ENCODE measurements around the gene PRKAG1. TPM values are rescaled to one million over a fixed set of nuclear protein-coding genes. Genes with fewer than 3 reads are reported as not detected.

The PRKAG1 gene
- total and polyA plus RNA-seq, 8 donors, result 48.4 to 81.8 (median 78.3) TPM

DNA sequence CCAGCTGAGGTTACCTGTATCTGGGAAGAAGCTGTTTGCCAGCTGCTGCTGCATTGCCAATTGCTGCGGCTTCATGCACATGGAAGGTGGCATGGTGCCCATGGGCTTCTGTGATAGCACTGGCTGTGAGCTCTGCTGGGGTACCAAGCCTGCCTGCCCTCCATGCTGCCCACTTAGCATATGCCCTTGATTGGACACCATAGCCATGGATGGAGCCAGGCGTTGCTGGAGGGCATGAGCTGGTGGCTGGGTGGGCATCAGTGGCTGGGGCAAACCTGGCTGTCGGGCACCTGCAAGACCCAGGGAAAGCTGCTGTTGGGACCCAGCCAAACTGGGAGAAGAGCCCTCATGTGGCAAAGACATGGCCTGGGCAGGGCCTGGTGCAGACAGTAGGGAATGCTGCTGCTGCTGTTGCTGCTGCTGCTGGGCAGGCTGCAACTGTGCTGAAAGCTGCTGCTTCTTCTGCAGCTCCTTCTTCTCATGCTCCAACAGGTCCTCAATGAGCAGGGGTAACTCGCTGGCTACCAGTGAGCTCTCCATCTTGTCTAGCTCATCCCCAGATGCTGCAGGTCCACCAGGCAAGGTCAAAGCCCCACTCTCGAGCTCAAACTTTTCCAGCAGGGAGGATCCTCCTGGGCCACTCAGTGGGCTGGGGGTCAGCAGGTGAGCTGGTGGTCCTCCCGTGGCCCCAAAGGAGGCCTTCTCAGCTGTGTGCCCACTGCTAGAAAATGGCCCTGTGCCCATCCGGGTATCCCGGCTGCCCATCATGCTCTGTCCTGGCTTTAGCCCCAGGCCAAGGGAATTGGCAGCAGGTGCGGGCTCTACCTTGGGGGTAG lies 18.8 kb upstream of the PRKAG1 start:
- peaks cover 0 to 100% of the 10 kb centered on the region in 2 donors for H3K36me3 ChIP-seq
- no peak for ATAC-seq
- H3K4me3 ChIP-seq, result no peak overlapping the region
- H3K27ac ChIP-seq, result no peak overlapping the region
- no peaks in the 10 kb centered on the region for H3K9me3 ChIP-seq
- no peaks in the 10 kb centered on the region for H3K27me3 ChIP-seq
- H3K4me1 ChIP-seq, result no peaks in the 10 kb centered on the region
- TF ChIP-seq, protein P1, sequence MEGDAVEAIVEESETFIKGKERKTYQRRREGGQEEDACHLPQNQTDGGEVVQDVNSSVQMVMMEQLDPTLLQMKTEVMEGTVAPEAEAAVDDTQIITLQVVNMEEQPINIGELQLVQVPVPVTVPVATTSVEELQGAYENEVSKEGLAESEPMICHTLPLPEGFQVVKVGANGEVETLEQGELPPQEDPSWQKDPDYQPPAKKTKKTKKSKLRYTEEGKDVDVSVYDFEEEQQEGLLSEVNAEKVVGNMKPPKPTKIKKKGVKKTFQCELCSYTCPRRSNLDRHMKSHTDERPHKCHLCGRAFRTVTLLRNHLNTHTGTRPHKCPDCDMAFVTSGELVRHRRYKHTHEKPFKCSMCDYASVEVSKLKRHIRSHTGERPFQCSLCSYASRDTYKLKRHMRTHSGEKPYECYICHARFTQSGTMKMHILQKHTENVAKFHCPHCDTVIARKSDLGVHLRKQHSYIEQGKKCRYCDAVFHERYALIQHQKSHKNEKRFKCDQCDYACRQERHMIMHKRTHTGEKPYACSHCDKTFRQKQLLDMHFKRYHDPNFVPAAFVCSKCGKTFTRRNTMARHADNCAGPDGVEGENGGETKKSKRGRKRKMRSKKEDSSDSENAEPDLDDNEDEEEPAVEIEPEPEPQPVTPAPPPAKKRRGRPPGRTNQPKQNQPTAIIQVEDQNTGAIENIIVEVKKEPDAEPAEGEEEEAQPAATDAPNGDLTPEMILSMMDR (IDR thresholded peaks at IDR 0.05), result no peak
- intact Hi-C loops (cut with DNase I), result no loop called here
- DNase-seq, result no peak

DNA sequence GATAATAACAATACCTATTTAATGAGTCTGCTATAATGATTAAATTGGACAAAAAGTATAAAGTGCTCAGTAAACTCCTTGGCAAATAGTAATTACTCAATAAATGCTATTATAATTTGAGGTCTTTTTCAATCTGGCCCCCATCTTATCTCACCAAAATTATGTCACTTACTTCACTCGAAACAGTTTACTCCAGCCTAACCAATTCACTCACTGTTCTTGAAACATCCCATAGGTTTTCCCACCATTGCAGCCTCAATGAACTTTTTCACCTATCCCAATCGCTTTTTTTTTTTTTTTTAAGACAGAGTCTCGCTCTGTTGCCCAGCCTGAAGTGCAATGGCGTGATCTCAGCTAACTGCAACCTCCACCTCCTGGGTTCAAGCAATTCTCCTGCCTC lies 17.5 kb upstream of the PRKAG1 start:
- Histone ChIP-seq H3K27me3 (no peaks in the 10 kb centered on the region), H3K9me3 (no peaks in the 10 kb centered on the region), H3K36me3 (peaks cover 0 to 100% of the 10 kb centered on the region in 2 donors), H3K4me3 (no peak overlapping the region), H3K27ac (no peak overlapping the region), H3K4me1 (no peaks in the 10 kb centered on the region)
- ATAC-seq (no peak), DNase-seq (no peak)
- TF ChIP-seq, protein P1 (IDR thresholded peaks at IDR 0.05), result no peak
- intact Hi-C loops (cut with DNase I), result no loop called here

DNA sequence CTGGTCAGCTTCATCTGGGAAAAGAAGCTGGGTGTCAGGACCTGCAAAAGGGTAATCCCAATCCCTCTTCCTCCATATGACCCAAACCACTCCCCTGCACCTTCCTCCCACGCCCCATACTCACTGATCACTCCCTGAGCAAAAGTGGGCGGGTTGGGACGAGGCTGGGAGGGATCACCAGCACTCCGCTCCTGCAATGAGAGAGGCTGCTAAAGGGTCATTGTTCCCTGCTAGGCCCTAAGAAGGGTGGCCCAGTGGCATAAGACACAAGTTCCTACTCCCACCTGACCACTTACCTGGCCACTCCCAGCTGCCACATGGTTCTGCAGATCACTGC lies 15.7 kb upstream of the PRKAG1 start:
- H3K36me3 ChIP-seq, result peaks cover 0 to 100% of the 10 kb centered on the region in 2 donors
- ATAC-seq, result no peak
- DNase-seq, result no peak
- H3K27me3 ChIP-seq, result no peaks in the 10 kb centered on the region
- no peak overlapping the region for H3K27ac ChIP-seq
- TF ChIP-seq, protein P1 (IDR thresholded peaks at IDR 0.05), result no peak
- no peak overlapping the region for H3K4me3 ChIP-seq
- intact Hi-C loops (cut with DNase I), result no loop called here
- no peaks in the 10 kb centered on the region for H3K4me1 ChIP-seq
- H3K9me3 ChIP-seq, result no peaks in the 10 kb centered on the region

DNA sequence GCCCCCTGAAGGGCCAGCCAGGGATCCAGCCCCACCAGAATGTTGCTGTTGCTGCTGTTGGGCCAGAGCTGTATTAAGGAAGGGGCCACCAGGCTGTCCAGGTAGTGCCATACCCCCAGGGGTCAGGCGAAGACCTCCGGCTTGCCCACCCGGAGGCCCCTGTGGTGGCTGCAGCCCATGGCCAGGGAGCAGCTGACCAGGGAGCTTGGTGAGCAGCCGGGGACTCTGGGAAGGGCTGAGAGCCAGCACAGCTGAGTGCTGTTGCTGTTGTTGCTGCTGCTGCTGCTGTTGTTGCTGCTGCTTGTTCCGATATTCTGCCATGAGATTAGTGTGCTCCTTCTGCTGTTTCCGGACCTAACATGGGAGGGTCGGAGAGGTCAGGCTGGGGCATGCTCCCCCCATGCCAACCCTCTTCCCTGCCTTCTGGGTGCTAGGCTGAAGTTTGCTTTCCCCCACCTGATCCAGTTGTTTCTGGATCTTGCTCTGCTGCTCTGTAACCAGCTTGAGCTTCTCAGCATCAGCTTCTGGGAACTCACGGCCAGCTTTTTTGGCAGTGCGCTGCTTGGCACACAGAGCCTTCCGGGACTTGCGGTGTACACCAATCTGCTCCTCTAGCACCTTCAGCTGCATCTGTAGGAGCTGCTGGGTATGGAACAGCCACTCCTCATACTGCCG lies 15.2 kb upstream of the PRKAG1 start:
- DNase-seq (peak in 1 of 4 donors; percentile 35), ATAC-seq (no peak)
- H3K36me3 ChIP-seq, result peaks cover 0 to 100% of the 10 kb centered on the region in 2 donors
- no peak overlapping the region for H3K4me3 ChIP-seq
- TF ChIP-seq, protein P1 (IDR thresholded peaks at IDR 0.05), result no peak
- peak overlapping the region in 1 of 2 donors; percentile 5 for H3K27ac ChIP-seq
- no peaks in the 10 kb centered on the region for H3K4me1 ChIP-seq
- intact Hi-C loops (cut with DNase I), result no loop called here
- no peaks in the 10 kb centered on the region for H3K9me3 ChIP-seq
- no peaks in the 10 kb centered on the region for H3K27me3 ChIP-seq

DNA sequence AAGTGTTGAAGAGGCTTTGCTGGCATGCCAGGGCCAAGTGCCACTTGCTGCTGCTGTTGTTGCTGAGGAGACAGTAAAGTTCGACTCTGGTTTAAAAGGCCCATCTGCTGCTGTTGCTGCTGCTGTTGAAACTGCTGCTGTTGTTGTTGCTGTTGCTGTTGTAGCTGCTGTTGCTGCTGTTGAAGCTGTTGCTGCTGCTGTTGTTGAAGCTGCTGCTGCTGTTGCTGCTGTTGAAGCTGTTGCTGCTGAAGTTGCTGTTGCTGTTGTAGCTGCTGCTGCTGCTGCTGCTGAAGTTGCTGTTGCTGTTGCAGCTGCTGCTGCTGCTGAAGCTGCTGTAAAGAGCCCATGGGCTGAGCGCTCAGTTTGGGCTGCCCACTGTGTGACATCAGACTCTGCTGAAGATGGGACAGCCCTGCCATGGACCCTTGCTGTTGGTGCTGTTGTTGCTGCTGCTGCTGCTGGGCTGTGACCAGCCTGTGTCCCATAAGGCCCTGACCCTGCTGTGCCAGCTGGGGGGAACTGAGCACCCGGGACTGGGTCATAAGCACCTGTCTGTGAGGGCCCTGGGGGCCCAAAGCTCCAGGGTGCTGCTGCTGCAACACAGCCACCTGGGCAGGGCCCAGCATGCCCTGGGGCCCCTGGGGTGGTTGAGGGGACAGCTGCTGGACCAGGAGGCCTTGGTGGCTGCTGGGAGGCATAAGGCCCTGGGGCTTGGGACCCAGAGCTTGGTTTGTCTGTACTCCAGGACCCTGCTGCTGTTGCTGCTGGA lies 14.3 kb upstream of the PRKAG1 start:
- ATAC-seq (no peak), DNase-seq (no peak)
- intact Hi-C loops (cut with DNase I), result no loop called here
- Histone ChIP-seq H3K27ac (no peak overlapping the region), H3K9me3 (no peaks in the 10 kb centered on the region), H3K4me3 (no peak overlapping the region), H3K4me1 (no peaks in the 10 kb centered on the region), H3K27me3 (no peaks in the 10 kb centered on the region), H3K36me3 (peaks cover 0 to 100% of the 10 kb centered on the region in 2 donors)
- TF ChIP-seq, protein P1 (IDR thresholded peaks at IDR 0.05), result no peak

All from left lung (tissue), 10 donors.